ENCODE measurements around the gene LDAH.

LDAH gene

GRCh38 chr2:20822535-20823490 lies at the start of gene LDAH:
Gene LDAH, minus strand, starts transcription at chr2:20823101. Its CDS starts 21,638 bp downstream, at chr2:20801463.
- in situ Hi-C loops (cut with HindIII; ENCODE audit: low sequenced_read_pairs): no loop called here

- in situ Hi-C loops (cut with HindIII; ENCODE audit: low sequenced_read_pairs): no loop called here
Measured at GRCh38 chr2:20868377-20868776, 45.5 kb upstream of the LDAH start.

- in situ Hi-C loops (cut with HindIII; ENCODE audit: low sequenced_read_pairs): no loop called here
Measured at GRCh38 chr2:20862850-20863249, 39.9 kb upstream of the LDAH start.

- in situ Hi-C loops (cut with HindIII; ENCODE audit: low sequenced_read_pairs): loop anchor here (5.0 kb wide), 1 partner anchor 72 kb away; no protein-coding TSS in a partner anchor
Measured at GRCh38 chr2:20855456-20855855, 32.6 kb upstream of the LDAH start.

- in situ Hi-C loops (cut with HindIII; ENCODE audit: low sequenced_read_pairs): no loop called here
Measured at GRCh38 chr2:20852670-20853069, 29.8 kb upstream of the LDAH start.

- in situ Hi-C loops (cut with HindIII; ENCODE audit: low sequenced_read_pairs): no loop called here
Measured at GRCh38 chr2:20852139-20852538, 29.2 kb upstream of the LDAH start.

GRCh38 chr2:20844246-20844645 lies 21.3 kb upstream of the LDAH start:
- in situ Hi-C loops (cut with HindIII; ENCODE audit: low sequenced_read_pairs): no loop called here

GRCh38 chr2:20839052-20839451 lies 16.2 kb upstream of the LDAH start:
- in situ Hi-C loops (cut with HindIII; ENCODE audit: low sequenced_read_pairs): no loop called here

- in situ Hi-C loops (cut with HindIII; ENCODE audit: low sequenced_read_pairs): no loop called here
Measured at GRCh38 chr2:20838016-20838415, 15.1 kb upstream of the LDAH start.

GRCh38 chr2:20836521-20836920 lies 13.6 kb upstream of the LDAH start:
- in situ Hi-C loops (cut with HindIII; ENCODE audit: low sequenced_read_pairs): no loop called here

- in situ Hi-C loops (cut with HindIII; ENCODE audit: low sequenced_read_pairs): no loop called here
Measured at GRCh38 chr2:20834331-20834730, 11.4 kb upstream of the LDAH start.

- in situ Hi-C loops (cut with HindIII; ENCODE audit: low sequenced_read_pairs): no loop called here
Measured at GRCh38 chr2:20832606-20833005, 9.7 kb upstream of the LDAH start.

GRCh38 chr2:20829861-20830260 lies 7.0 kb upstream of the LDAH start:
- in situ Hi-C loops (cut with HindIII; ENCODE audit: low sequenced_read_pairs): no loop called here

- in situ Hi-C loops (cut with HindIII; ENCODE audit: low sequenced_read_pairs): no loop called here
Measured at GRCh38 chr2:20823917-20824316, 1.0 kb upstream of the LDAH start.

- in situ Hi-C loops (cut with HindIII; ENCODE audit: low sequenced_read_pairs): no loop called here
Measured at GRCh38 chr2:20818820-20819219, 4.1 kb downstream of the LDAH start.

- in situ Hi-C loops (cut with HindIII; ENCODE audit: low sequenced_read_pairs): no loop called here
Measured at GRCh38 chr2:20815216-20815615, 7.7 kb downstream of the LDAH start.

GRCh38 chr2:20812779-20813178 lies 10.1 kb downstream of the LDAH start:
- in situ Hi-C loops (cut with HindIII; ENCODE audit: low sequenced_read_pairs): no loop called here

GRCh38 chr2:20806286-20806685 lies 16.6 kb downstream of the LDAH start:
- in situ Hi-C loops (cut with HindIII; ENCODE audit: low sequenced_read_pairs): no loop called here

GRCh38 chr2:20803974-20804373 lies 18.9 kb downstream of the LDAH start:
- in situ Hi-C loops (cut with HindIII; ENCODE audit: low sequenced_read_pairs): no loop called here

GRCh38 chr2:20803226-20803682 lies 19.6 kb downstream of the LDAH start:
- in situ Hi-C loops (cut with HindIII; ENCODE audit: low sequenced_read_pairs): no loop called here

GRCh38 chr2:20797096-20797495 lies 25.8 kb downstream of the LDAH start:
- in situ Hi-C loops (cut with HindIII; ENCODE audit: low sequenced_read_pairs): loop anchor here (5.0 kb wide), 1 partner anchor 40 kb away; no protein-coding TSS in a partner anchor

- in situ Hi-C loops (cut with HindIII; ENCODE audit: low sequenced_read_pairs): loop anchor here (5.0 kb wide), 1 partner anchor 39 kb away; no protein-coding TSS in a partner anchor
Measured at GRCh38 chr2:20796374-20796791, 26.5 kb downstream of the LDAH start.
